Measurements from ENCODE around the gene ELL.

GRCh38 chr19:18558604-18559003, 36.7 kb upstream of the ELL start:
- TF ChIP-seq CTCF (IDR thresholded peaks at IDR 0.05 in 2 of 3, conservative IDR thresholded peaks at IDR 0.05 in 1 of 3; ENCODE audit: insufficient read depth in 2 of 3, low read depth in 1 of 3, low read length in 3 of 3): no peak
- TF ChIP-seq POLR2AphosphoS5 (IDR thresholded peaks at IDR 0.05; ENCODE audit: control insufficient read depth, insufficient read depth, low read depth, low read length): no peak
- TF ChIP-seq KDM1A (IDR thresholded peaks at IDR 0.05): no peak
- no peak for TF ChIP-seq ZNF311 (CRISPR knock-in tag; IDR thresholded peaks at IDR 0.05)
- TF ChIP-seq POLR2A (conservative IDR thresholded peaks at IDR 0.05): no peak
- TF ChIP-seq HMG20A (CRISPR knock-in tag; conservative IDR thresholded peaks at IDR 0.05): no peak
- TF ChIP-seq EZH2 (IDR thresholded peaks at IDR 0.05; ENCODE audit: borderline replicate concordance, low read depth, low read length): no peak
- TF ChIP-seq RFX7 (CRISPR knock-in tag; IDR thresholded peaks at IDR 0.05): no peak
- no peak for TF ChIP-seq GABPB2 (CRISPR knock-in tag; conservative IDR thresholded peaks at IDR 0.05)
- no peak for TF ChIP-seq ZNF668 (CRISPR knock-in tag; IDR thresholded peaks at IDR 0.05)
